Measurements from ENCODE around the gene KIAA0513. TPM values are rescaled to one million over a fixed set of nuclear protein-coding genes. Genes with fewer than 3 reads are reported as not detected.
"Not testable (repeated sequence)": the region's sequence is repeated elsewhere in the genome, so short reads cannot be mapped to it uniquely, and the experiment has no call there.

KIAA0513 gene
- total RNA-seq, 1 experiment from 2014 or later: 10.4 TPM

DNA sequence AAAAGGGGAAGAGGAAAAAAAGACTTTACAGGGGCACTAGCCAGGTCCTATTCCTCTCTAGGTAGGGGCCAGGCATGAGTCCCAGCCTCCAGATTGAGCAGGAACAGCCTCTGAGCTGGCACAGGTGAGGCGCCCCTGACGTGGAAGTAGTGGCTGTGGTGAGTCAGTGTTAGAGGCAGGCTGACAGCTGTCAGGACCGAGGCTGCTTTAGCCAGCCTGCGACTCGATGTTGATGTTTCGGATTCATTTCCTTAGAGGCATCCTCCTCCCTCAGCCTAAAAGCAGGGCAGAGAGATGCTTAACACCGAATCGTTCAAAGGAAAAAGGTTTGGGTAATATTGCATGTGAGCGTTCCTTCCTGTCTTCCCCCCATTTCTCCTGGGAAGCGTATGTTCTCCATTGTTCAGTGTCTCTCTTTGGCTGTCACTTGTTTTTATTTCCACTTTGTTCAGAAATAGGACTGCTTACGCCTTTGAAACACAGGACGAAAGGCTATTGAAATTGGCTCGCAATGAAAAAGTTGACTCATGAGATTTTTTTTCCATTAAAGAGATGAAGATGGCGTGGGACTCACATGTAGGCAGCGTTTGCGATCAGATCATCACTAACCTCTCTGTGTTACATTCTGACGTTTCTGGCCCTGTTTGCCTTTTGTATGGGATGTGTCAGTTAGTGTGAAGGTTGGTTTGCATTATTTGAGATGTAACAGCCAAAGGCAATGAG, 1.3 kb downstream of the KIAA0513 start:
- Histone ChIP-seq H3K36me3 (peaks cover 3% of the 10 kb centered on the region; the same call in 1 of the 2 replicates), H3K9me3 (replicated peaks) (no peaks in the 10 kb centered on the region), H3K4me3 (peak overlapping the region; percentile 49), H3K27ac (peak overlapping the region; percentile 6; the same call in 1 of the 2 replicates), H3K27me3 (replicated peaks) (no peaks in the 10 kb centered on the region), H3K4me1 (replicated peaks) (peaks cover 26% of the 10 kb centered on the region)
- DNase-seq (ENCODE audit: low read depth in 1 of 2, low spot score in 2 of 2): peak in 1 of 2 experiments; percentile 60

DNA sequence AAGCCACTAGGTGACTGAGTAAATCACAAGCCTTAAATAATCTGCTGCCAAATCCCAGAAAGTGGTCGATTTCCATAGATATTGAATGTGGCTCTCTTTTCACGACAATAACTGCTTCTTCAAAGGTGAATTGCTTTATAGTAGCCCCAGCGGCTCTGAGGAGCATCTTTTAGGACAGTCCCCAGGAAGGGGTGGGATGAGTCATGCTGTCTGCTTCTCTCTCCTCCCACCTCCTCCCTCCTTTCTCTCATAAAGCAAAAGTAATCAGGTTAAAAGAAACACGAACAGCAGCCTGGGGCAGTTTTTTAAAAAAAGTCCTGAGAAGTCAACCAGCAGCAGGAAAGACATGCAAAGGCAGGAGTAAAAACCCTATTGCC, 1.8 kb downstream of the KIAA0513 start:
- peak overlapping the region; percentile 49 for H3K4me3 ChIP-seq
- peak overlapping the region; percentile 6; the same call in 1 of the 2 replicates for H3K27ac ChIP-seq
- H3K27me3 ChIP-seq (replicated peaks): no peaks in the 10 kb centered on the region
- H3K4me1 ChIP-seq (replicated peaks): peaks cover 26% of the 10 kb centered on the region
- H3K9me3 ChIP-seq (replicated peaks): no peaks in the 10 kb centered on the region
- DNase-seq (ENCODE audit: low read depth in 1 of 2, low spot score in 2 of 2): peak; percentile 59 to 67
- peaks cover 3% of the 10 kb centered on the region; the same call in 1 of the 2 replicates for H3K36me3 ChIP-seq

DNA sequence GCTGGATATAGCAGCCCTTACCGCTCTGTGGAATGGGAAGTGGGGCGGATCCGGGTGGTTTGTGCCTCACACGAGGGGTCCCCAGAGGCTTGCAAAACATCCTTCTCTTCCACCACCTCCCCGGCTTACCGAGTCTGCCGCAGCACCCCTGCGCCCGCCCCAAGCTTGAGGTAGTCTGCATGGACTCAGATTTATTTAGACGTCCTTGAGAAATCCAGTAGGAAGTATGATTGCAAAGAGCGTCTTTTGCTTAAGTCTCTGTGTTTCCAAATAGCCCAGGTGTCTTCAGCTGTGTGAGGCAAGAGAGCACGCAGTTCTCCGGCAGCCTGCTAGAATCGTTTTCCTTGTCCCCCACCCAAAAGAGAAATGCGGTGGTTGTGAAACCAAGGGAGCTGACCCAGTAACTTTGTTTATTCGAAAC, 2.4 kb downstream of the KIAA0513 start:
- DNase-seq (ENCODE audit: low read depth in 1 of 2, low spot score in 2 of 2): no peak
- Histone ChIP-seq H3K9me3 (replicated peaks) (no peaks in the 10 kb centered on the region), H3K4me3 (no peak overlapping the region), H3K36me3 (peaks cover 3% of the 10 kb centered on the region; the same call in 1 of the 2 replicates), H3K27me3 (replicated peaks) (no peaks in the 10 kb centered on the region), H3K4me1 (replicated peaks) (peaks cover 26% of the 10 kb centered on the region), H3K27ac (no peak overlapping the region)

- Histone ChIP-seq H3K36me3 (peaks cover 3% of the 10 kb centered on the region; the same call in 1 of the 2 replicates), H3K27me3 (replicated peaks) (no peaks in the 10 kb centered on the region), H3K4me3 (no peak overlapping the region), H3K27ac (no peak overlapping the region), H3K9me3 (replicated peaks) (no peaks in the 10 kb centered on the region), H3K4me1 (replicated peaks) (peaks cover 26% of the 10 kb centered on the region)
- DNase-seq (ENCODE audit: low read depth in 1 of 2, low spot score in 2 of 2): no peak
These were observed 3.9 kb downstream of the KIAA0513 start for GRCh38 chr16:85031451-85031850.

DNA sequence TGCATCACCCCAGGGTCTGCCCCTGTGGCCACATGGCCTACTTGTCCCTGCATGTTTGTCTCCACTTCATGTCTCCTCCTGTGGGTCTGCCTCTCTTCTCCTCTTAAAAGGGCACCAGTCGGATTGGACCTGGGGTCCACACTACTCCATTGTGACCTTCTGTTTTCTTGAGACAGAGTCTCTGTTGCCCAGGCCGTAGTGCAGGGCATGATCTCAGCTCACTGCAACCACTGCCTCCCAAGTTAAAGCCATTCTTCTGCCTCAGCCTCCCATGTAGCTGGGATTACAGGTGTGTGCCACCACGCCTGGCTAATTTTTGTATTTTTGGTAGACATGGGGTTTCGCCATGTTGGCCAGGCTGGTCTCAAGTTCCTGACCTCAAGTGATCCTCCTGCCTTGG, 4.6 kb downstream of the KIAA0513 start:
- H3K4me3 ChIP-seq; H3K9me3 ChIP-seq (replicated peaks); H3K27ac ChIP-seq; H3K36me3 ChIP-seq; H3K27me3 ChIP-seq (replicated peaks); DNase-seq (ENCODE audit: low read depth in 1 of 2, low spot score in 2 of 2): not testable (repeated sequence)
- H3K4me1 ChIP-seq (replicated peaks): peaks cover 20% of the 10 kb centered on the region

DNA sequence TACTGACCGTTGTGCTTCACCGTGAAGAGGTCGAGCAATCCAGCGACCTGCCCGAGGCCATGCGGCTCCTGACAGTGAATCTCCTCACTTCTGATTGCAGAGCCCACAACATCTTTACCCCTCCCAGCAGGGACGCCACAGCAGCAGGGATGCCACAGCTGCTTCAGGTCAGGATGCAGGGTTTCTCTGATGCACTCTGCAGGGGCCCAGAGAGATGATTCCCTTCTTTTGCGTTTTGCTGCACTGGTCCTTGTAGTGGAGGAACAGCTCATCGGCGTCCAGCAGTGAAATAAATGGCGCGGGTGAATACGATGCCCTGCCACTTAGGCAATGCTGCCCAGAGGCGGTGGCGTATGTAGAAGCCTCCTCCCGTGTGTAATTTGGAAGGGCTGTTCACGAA, 5.6 kb downstream of the KIAA0513 start:
- no peak overlapping the region for H3K27ac ChIP-seq
- peaks cover 3% of the 10 kb centered on the region; the same call in 1 of the 2 replicates for H3K36me3 ChIP-seq
- peaks cover 18% of the 10 kb centered on the region for H3K4me1 ChIP-seq (replicated peaks)
- no peak overlapping the region for H3K4me3 ChIP-seq
- DNase-seq (ENCODE audit: low read depth in 1 of 2, low spot score in 2 of 2): no peak
- H3K27me3 ChIP-seq (replicated peaks): no peaks in the 10 kb centered on the region
- no peaks in the 10 kb centered on the region for H3K9me3 ChIP-seq (replicated peaks)

- no peak overlapping the region for H3K4me3 ChIP-seq
These were observed 7.2 kb downstream of the KIAA0513 start for GRCh38 chr16:85034591-85035433.

GRCh38 chr16:85036236-85037049, 8.8 kb downstream of the KIAA0513 start:
- H3K27ac ChIP-seq: no peak overlapping the region
- H3K27me3 ChIP-seq (replicated peaks): no peaks in the 10 kb centered on the region
- H3K4me1 ChIP-seq (replicated peaks): no peaks in the 10 kb centered on the region
- H3K36me3 ChIP-seq: peaks cover 3% of the 10 kb centered on the region; the same call in 1 of the 2 replicates
- H3K9me3 ChIP-seq (replicated peaks): no peaks in the 10 kb centered on the region
- no peak overlapping the region for H3K4me3 ChIP-seq
- DNase-seq (ENCODE audit: low read depth in 1 of 2, low spot score in 2 of 2): no peak

More at GRCh38 chr16:85034591-85035433, 7.2 kb downstream of the KIAA0513 start:
- H3K27ac ChIP-seq: no peak overlapping the region
- DNase-seq (ENCODE audit: low read depth in 1 of 2, low spot score in 2 of 2): no peak
- no peaks in the 10 kb centered on the region for H3K9me3 ChIP-seq (replicated peaks)
- peaks cover 1% of the 10 kb centered on the region for H3K4me1 ChIP-seq (replicated peaks)
- peaks cover 3% of the 10 kb centered on the region; the same call in 1 of the 2 replicates for H3K36me3 ChIP-seq
- no peaks in the 10 kb centered on the region for H3K27me3 ChIP-seq (replicated peaks)

DNA sequence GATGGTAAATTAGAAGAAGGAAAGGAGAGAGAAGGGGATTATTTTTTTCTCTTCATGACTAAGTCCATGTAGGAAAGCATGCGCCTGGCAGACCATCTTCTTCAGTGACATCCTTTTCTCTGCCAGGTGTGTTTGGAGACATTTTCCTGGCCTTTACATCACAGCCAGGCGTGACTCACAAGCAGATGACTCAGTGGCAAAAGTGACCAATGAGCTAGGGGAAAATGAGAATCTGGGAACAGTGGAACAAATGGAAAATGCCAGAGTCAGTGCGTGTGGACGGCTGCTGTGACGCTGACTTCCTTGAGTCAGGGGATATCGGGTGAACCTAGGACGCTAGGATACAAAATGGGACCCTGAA, 9.4 kb downstream of the KIAA0513 start:
- Histone ChIP-seq H3K27me3 (replicated peaks) (no peaks in the 10 kb centered on the region), H3K9me3 (replicated peaks) (no peaks in the 10 kb centered on the region), H3K4me3 (no peak overlapping the region), H3K4me1 (replicated peaks) (no peaks in the 10 kb centered on the region), H3K27ac (no peak overlapping the region), H3K36me3 (peaks cover 2% of the 10 kb centered on the region; the same call in 1 of the 2 replicates)
- peak in 1 of 2 experiments; percentile 38 for DNase-seq (ENCODE audit: low read depth in 1 of 2, low spot score in 2 of 2)

DNA sequence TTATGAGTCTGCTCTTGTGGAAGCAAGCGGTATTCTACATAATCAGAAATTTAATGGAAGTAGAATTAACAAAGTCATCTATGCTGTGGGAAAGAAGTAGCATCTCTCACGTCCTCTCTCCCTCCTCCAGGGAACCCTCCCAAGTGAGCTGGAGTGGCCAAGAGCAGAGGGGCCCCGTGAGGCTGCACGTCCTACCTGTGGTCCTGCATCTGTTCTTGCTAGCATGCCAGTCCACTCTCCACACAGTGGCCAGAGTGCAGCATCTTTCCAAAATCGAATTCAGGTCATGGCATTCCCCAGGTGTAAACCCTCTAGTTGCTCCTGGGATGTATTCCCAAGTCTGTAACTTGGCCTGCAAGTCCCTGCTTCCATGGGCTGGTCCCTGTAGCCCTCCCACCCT, 10.1 kb downstream of the KIAA0513 start:
- no peak overlapping the region for H3K27ac ChIP-seq
- H3K4me1 ChIP-seq (replicated peaks): no peaks in the 10 kb centered on the region
- no peaks in the 10 kb centered on the region for H3K27me3 ChIP-seq (replicated peaks)
- DNase-seq (ENCODE audit: low read depth in 1 of 2, low spot score in 2 of 2): no peak
- no peak overlapping the region for H3K4me3 ChIP-seq
- H3K9me3 ChIP-seq (replicated peaks): no peaks in the 10 kb centered on the region
- H3K36me3 ChIP-seq: no peaks in the 10 kb centered on the region

GRCh38 chr16:85040685-85041084, 13.1 kb downstream of the KIAA0513 start:
- no peaks in the 10 kb centered on the region for H3K36me3 ChIP-seq
- no peaks in the 10 kb centered on the region for H3K4me1 ChIP-seq (replicated peaks)
- no peaks in the 10 kb centered on the region for H3K9me3 ChIP-seq (replicated peaks)
- H3K27ac ChIP-seq: no peak overlapping the region
- H3K4me3 ChIP-seq: no peak overlapping the region
- no peak for DNase-seq (ENCODE audit: low read depth in 1 of 2, low spot score in 2 of 2)
- H3K27me3 ChIP-seq (replicated peaks): no peaks in the 10 kb centered on the region

GRCh38 chr16:85041219-85042166, 13.9 kb downstream of the KIAA0513 start:
- H3K4me1 ChIP-seq (replicated peaks): no peaks in the 10 kb centered on the region
- no peaks in the 10 kb centered on the region for H3K36me3 ChIP-seq
- no peaks in the 10 kb centered on the region for H3K9me3 ChIP-seq (replicated peaks)
- no peak overlapping the region for H3K4me3 ChIP-seq
- no peak for DNase-seq (ENCODE audit: low read depth in 1 of 2, low spot score in 2 of 2)
- H3K27ac ChIP-seq: no peak overlapping the region
- no peaks in the 10 kb centered on the region for H3K27me3 ChIP-seq (replicated peaks)

DNA sequence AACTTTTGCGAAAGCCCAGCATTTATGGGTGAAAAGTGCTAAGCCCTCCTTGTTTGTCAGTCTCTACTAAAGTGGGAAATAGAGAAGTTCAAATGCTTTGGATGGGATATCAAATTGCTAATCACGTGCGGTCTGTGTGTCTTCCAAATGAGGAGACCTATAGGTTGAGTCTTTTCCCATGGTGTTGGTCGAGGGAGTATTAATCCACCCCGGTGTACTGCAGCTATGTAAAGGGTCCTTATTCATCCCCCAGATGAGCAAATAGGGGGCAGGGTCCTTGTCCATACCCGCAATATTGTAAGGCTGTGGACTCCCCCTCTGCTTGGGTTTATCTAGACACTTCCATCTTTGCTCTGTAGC, 14.6 kb downstream of the KIAA0513 start:
- DNase-seq (ENCODE audit: low read depth in 1 of 2, low spot score in 2 of 2): no peak
- Histone ChIP-seq H3K36me3 (no peaks in the 10 kb centered on the region), H3K27ac (no peak overlapping the region), H3K4me1 (replicated peaks) (no peaks in the 10 kb centered on the region), H3K4me3 (no peak overlapping the region), H3K27me3 (replicated peaks) (no peaks in the 10 kb centered on the region), H3K9me3 (replicated peaks) (no peaks in the 10 kb centered on the region)

Data from SJSA1 (cell line).